Putamen (tissue), 1 donor: ENCODE data around the gene ARHGEF17.
"Not testable (repeated sequence)": the region's sequence is repeated elsewhere in the genome, so short reads cannot be mapped to it uniquely, and the experiment has no call there.

ENCODE experiments used
- DNase-seq: peaks from one replicate; pipeline ENCODE4 v3.0.0-alpha.2; 2016; ENCODE audit warnings: low spot score

Gene ARHGEF17, protein sequence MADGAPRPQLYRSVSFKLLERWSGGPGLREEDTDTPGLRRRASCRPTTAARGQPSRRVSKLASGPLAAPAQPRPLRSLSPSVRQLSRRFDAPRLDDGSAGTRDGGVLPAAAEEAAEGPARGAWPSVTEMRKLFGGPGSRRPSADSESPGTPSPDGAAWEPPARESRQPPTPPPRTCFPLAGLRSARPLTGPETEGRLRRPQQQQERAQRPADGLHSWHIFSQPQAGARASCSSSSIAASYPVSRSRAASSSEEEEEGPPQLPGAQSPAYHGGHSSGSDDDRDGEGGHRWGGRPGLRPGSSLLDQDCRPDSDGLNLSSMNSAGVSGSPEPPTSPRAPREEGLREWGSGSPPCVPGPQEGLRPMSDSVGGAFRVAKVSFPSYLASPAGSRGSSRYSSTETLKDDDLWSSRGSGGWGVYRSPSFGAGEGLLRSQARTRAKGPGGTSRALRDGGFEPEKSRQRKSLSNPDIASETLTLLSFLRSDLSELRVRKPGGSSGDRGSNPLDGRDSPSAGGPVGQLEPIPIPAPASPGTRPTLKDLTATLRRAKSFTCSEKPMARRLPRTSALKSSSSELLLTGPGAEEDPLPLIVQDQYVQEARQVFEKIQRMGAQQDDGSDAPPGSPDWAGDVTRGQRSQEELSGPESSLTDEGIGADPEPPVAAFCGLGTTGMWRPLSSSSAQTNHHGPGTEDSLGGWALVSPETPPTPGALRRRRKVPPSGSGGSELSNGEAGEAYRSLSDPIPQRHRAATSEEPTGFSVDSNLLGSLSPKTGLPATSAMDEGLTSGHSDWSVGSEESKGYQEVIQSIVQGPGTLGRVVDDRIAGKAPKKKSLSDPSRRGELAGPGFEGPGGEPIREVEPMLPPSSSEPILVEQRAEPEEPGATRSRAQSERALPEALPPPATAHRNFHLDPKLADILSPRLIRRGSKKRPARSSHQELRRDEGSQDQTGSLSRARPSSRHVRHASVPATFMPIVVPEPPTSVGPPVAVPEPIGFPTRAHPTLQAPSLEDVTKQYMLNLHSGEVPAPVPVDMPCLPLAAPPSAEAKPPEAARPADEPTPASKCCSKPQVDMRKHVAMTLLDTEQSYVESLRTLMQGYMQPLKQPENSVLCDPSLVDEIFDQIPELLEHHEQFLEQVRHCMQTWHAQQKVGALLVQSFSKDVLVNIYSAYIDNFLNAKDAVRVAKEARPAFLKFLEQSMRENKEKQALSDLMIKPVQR (N-terminal part only)

DNA sequence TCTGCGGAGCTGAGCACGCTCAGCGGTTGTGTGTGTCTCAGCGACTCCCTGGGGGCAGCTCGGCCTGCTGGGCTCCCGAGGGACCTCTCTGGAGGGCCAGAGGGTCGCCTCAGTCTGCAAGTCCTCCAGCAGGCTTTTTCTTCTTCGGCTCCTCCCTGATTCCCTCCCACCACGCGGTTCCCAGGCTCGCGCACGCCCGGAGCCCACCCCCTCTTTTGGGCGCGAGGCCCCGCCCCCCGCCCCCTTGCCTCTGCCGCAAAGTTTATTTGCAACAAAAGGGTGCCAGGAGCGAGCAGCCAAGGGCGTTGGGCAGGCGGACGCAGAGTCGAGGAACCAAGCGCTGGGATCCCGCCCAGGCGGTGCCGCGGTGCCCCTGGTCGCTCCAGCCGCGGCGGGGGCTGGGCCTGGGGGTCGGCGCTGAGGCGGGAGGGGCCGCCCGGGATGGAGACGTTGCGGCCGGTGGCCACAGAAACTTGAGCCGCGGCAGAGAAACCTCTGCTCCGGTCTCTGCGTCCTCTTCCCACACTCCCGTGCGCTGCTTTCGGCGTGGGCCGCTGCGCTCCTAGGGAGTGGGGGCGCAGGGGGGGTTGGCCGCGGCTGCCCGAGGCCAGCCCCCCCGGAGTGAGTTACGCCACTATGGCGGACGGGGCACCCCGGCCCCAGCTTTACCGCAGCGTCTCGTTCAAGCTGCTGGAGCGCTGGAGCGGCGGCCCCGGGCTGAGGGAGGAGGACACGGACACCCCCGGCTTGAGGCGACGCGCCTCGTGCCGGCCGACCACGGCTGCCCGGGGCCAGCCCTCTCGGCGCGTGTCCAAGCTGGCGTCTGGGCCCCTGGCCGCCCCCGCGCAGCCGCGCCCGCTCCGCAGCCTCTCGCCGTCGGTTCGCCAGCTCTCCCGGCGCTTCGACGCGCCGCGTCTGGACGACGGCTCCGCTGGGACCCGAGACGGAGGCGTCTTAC, at the start of gene ARHGEF17:
Gene ARHGEF17, plus strand, starts transcription at position 274 of the 958 bp plus-strand sequence. Its CDS starts 363 bp downstream, at position 637.
- no peak for DNase-seq

DNA sequence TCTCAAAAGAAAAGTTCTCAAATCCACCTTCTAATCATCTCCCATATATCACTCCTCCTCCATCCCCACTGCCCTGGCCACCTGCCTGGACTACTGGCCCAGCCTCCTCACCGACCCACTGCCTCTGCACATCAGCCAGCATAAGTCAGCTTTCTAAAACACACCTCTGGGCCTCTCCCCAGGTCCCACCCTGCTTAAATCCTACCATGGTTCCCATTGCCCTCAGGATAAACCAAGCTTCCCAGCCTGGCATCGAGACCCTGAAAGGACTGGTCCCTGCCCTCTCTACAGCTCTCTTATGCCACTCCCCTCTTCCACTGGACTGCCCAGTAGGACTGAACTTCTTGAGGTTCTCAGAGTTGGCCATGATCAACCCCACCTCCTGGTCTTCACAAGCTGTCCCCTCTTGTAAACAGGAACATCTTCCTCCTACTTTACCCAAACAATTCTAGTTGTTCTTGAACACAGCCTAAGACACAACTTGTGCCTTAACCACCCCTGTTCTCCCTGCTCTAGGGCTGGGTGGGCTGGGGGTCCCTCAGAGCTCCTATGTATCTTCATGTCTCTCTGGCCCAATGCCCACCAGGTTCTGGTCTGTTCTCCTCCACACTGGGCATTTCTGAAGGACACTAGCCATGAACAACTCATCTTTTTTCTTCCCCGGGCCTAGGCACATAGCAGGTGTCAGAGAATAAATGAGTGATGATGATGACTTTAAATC, 48.5 kb upstream of the ARHGEF17 start:
- DNase-seq: no peak

DNA sequence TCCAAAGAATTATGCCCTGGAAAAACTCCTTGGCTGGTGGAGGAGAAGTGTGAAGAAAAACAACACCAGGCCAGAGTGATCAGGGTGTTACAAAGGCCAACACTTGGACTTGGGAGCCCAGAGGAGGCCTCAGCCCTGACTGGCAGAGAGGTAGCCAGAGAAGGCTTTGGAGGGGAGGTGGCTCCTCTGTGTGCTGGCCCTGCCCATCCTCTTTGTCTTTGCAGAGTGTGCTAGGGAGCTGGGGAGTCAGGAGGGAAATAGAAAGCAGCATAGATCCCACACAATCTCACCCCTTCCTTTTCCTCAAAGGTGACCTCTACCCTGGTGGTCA, 48.0 kb upstream of the ARHGEF17 start:
- no peak for DNase-seq

DNA sequence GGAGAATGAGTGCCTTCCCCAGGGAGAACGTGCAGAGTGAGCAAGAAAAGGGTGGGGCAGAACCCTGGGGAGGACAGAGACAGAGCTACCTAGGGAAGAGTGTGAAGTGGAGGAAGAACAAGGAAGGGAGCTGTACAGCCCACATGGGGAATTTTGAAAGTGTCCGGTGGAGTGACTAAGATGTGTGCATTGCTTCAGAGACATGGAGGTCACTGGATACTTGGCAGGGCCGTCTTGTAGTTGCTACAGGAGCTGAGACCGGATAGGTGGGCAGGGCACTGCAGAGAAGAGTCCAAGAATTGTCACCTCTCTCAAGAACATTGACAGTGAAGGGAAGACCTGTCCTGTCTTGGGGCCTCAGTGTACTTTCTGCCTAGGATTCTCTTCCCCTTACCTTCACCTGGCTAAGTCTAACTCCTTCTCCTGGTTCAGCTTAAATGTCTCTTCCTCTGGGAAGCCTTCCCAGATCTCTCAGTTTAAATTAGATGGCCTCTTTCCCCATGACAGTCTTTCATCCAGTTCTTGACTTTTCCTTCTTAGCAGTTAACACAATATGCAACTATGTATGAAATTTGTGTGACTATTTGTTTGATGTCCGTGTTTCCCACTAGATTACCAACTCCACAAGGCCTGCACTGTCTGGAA, 45.1 kb upstream of the ARHGEF17 start:
- no peak for DNase-seq

DNA sequence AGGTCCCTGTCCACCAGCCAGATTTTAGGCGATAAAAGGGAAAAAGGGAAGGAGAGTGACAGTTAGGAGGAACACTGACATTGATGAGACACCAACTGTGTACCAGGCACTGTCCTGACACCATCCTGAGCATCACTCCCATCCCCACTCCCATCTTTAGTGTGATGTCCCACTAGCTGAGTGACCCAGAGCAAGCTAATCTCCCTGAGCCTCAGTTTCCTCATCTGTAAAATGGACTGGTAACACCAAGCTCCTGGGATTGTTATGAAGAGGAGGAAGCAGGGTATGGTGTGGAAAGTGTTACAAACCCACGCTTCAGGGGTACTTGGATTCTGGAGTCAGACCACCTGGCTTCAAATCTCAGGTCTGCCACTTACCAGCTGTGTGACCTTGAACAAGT, 44.4 kb upstream of the ARHGEF17 start:
- no peak for DNase-seq

DNA sequence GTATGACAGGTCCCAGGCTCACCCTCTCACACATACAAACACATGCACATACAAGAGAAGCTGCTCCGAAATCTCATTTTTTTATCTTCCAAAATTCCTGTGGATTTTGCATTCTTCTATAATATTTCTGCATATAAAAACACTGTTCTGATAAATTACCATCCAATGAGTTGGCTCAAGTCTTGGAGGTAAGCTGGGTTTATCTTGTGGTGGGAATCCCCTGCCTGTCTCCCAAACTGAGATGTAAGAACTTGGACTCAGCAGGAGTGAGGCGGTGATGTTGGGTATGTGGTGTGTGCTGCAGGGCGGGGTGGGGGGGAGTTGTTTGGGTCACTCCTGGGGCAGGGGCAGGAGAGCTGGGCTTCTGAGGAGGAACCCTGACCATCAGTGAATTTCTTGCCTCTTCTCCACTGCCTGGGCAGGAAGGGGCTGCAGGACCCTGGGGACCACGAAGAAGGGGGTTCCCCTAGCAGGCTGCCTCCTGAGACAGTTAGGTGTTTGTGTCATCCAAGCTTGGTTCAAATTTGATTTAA, 42.7 kb upstream of the ARHGEF17 start:
- no peak for DNase-seq

DNA sequence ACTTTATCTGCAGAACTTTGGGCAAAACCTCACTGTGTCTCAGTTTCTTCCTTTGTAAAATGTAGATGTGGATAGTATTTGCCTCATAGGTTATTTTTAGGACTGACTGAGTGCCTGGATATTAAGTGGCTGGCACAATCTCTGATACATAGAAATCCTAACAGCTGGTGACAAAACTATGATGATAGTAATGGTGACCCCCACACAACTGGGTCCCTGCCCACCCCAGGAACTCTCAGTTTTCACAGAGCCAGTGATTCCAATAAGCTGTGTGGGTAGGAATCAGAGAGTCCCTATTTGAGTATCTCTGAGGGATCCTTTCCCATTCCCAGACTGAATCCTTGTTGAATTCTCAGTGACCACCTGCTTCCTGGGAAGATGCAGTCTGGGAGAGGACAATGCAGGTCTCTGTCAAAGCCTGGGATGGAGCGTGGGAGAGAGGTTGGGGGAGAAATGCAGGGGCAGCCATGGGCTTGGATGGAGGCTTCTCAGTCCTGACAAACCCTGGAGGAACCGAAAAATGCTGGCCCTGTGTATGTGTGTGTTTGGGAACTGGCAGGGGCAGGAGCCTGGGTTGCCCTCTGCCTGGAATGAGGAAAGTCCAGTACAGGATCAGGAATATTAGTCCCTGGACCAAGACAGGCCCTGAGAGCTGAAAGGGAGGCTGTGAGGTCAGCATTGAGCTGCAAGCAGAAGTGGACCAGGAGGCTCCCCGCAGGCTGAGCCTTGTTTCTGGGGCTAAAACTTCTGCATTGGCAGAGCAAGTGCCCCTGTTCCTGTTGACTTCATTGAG, 42.0 kb upstream of the ARHGEF17 start:
- DNase-seq: no peak

DNA sequence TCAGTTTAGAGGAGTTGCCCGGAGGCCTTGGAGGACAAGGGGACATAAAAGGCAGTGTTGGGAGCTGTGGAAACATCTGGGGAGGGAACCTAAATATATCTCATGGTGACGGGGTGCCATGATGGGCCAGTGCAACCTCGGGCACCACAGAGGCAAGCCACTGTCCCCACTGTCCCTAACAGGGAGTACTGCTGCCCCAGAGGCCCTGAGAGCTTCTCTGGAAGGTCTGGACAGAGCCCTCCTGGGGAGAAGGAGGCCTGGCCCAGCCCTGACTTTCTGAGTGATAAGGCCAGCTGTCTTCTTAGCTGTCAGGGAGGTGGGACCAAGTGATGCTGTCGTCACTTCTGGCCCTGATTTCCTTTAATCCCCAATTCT, 41.4 kb upstream of the ARHGEF17 start:
- no peak for DNase-seq

DNA sequence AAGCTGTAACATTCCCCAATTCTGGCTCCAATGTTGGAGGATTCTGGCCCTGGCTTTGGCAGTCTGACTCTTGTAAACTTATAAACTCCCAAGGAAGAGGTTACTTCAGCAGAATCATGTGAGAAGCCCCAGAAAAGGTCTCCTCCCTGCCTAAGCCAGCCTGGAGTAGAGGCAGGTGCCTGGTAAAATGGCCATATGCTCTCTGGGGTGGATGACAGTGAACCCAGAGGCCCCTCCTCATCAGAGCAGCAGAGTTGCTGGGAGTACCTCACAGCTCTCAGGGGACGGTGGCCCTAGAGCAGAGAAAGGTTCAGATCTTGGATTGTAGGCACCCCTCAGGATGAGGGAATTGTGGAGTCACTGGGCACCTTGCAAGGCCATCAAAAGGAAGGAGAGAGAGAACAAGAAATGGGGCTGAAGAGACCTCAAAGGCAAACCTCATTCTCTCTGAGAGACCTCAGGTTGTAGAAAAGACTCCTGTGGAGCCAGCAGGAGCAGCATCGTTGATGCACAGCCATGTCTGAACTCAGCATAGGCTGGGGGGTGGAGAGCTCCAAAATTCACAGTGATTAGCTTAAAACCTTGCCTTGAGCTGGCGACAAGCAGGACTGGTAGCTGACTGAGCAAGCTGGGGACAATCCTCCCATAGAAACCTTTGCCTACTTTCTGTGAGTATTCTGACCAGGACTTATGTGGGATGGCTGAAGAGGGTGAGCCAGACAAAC, 40.8 kb upstream of the ARHGEF17 start:
- DNase-seq: no peak

DNA sequence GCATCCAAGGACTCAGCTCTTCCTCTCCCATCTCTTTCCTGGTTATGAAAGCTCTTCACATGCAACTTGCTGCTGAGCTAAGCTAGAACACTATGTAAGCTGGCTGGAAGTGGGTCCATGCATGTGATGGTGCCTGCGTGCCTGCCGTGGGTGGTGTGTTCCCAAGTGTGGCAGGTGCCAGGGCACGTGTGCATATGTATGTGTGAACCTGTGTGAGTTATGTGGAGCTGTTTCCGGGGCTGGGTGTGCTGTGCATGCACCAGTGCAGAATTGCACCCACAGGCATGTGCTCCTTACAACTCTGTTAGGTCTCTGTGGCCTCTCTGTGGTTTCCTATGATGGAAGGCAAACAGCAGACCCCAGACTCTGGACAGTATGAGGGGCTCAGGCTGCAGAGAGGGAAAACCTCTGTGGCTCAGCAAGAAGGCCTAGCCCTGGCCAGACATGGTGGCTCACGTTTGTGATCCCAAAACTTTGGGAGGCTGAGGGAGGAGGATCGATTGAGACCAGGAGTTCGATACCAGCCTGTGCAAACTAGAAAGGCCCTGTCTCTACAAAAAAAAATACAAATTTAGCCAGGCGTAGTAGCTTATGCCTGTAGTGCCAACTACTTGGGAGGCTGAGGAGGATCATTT, 40.1 kb upstream of the ARHGEF17 start:
- DNase-seq: no peak

DNA sequence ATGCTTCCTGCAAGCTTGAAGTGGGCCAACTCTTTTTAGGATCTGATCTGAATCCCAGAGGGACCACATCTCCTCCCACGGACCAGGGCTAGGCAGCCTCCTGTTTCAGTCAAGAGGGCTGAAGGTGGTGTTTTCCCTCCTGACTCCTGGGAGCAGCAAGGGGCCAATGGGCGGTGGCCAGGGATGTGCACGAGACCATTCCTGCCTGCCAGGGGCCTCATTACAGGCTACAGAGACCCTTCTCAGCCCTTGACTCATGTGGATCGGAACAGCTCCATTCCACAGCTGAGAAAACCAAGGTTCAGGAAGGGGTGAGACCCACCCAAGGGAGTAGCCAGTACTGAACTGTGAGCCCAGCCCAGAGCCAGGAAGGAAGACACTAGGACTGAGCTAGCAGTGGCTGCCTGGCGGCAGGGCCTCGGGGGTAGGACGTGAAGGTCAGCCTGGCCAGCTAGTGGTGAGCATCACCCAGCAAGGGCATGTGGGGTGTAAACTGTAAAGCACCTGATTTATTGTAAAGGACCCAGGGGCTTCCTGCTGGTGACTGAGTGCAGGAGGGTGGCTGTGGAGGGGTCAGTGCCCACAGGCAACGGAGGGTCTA, 39.3 kb upstream of the ARHGEF17 start:
- DNase-seq: no peak

DNA sequence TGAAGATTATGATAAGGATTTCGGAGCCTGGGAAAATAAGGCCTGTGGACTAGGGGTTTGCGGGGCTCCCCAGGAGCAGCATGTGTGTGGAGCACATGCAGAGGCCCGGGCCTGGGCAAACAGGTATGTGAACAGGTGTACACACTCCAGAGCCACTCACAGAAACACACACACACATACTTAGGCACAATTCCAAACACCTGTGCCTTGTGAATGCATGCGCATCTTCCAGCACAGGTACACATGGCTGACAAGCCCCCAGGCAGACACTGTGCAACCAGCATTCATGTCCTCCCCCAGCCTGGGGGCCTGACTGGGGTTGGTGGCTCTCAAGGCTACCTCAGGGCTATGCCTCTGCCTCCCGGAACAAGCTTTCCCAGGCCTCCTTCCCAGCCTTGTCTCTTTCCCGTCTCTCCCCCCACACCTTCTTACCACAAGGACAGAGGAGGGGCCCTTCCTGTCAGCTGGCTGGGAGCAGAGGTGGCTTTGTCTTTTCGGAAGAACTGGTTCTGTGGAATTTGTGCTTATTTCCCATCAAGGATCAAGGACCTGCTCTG, 38.5 kb upstream of the ARHGEF17 start:
- DNase-seq: no peak

DNA sequence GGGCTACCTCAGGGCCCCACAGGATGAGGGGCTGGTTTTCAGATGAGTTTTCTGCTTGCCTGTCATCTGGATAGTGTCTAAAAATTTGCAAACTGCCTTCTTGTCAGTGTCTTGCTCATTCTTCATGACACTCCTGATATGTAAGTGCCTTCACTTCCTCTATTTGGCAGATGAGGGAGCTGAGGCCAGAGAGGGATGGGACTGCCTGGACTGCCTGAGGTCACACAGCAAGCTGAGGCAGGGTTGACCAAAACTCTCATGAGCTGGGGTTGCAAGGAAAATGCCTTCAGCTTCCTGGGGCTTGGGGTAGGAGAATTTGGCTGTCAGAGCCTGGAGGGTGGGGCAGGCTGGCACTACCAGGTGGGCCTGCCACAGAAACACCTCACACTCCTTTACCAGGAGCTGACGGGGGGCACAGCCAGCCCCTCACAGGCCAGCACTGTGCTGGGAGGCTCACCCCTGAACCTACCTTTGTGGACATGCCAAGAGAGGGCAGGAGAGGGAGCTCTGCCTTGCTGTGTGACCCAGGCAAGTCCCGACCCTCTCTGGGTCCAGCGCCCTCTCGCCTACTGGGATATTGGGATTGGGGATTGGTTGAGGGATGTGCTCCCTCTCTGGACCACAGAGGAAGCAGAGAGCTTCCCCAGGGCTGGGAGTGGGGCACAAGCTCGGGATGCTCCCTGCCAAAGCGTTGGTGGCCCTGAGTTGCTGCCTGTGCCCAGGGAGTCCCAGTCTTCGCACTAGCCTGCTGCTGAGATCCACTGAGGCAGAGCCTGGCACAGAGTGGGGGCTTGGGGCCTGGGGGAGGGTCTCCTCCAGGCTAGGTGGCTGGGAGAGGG, 37.8 kb upstream of the ARHGEF17 start:
- DNase-seq: no peak

DNA sequence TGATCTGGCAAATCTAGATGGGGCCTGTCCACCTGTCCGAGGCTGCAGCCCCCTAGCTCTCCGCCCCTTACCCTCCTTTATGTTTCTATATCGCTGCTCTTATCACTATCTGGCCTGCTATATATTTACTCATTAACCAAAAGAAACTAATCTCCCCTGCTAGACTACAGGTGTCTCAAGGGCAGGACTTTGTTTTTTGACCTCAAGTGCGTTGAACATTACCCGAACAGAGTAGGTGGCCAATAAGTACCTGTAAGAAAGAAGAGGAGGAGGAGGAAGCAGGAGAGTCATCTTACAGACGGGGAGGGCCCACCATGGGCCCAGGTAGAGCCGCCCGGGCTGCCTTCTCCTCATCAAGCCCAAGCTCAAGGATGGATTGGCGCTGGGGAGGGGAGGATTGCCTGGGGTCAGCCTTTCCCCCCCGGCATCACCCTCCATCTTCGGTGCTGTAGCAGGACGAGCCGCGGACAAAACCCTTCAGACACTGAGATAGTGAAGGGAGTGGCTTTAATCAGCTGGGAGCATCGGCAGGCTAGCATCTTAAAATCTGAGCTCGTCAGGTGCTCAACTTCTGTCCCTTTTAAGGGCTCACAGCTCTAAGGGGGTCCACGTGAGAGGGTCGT, 37.1 kb upstream of the ARHGEF17 start:
- DNase-seq: no peak

DNA sequence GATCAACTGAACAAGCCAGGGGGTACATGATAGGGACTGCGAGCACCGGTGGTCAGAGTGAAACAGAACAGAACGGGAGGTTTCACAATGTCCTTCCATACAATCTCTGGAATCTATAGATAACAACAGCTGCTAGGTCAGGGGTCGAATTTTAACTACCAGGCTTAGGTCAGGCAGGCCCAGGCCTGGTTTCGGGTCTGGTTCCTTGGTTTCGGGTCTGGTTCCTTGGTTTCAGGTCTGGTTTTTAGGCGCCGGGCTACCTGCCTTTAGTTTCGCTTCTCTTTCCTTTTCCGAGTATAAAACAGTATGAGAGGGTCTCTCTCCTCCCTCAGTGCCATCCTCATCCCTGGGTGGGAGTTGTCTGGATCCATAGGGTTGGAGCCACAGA, 36.6 kb upstream of the ARHGEF17 start:
- DNase-seq: not testable (repeated sequence)
